DMS53 treated with DMSO at 0.1 percent for 48 hours (cell line): Measurements from ENCODE around the gene DDX50.
"Not testable (repeated sequence)": the region's sequence is repeated elsewhere in the genome, so short reads cannot be mapped to it uniquely, and the experiment has no call there.

ENCODE experiments used
- DNase-seq: peaks from one replicate; lab custom pipeline; 2025; ENCODE audit not compliant: unreplicated experiment; lab: John Stamatoyannopoulos, UW

Gene DDX50

DNA sequence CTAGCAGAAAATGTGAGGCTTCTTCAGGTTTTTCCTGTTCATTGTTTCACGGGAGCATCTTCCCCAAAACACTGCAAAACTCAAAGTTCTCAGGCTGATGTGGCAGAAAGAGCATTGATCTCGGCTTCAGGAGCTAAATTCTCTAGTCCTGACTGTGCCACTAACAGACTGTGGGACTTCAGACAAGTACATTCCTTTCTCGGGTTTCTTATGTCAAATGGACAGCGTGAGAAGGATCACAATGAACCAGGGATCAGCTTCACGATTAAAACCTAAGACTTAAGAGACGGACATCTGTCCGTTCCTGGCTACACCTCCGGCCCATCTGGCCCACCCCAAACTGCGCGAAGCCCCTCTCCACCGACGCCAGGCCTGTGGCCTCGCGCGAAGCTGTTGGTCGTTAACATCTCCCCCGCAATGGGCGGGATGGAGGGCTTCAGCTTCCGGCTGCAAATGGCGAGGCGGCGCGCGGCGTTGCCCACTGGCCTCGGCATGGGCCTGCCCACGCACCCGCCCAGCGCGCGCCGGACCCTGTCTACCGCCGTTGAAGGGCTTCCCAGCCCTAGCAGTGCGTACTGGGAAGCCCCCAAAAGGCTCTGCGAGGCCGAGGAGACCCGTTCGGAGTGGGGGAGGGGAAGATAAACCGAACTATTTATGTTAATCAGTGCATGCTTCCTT is 549 bp upstream of the DDX50 start:
- DNase-seq = peak; percentile 78

- no peak for DNase-seq
These were observed 1.3 kb downstream of the DDX50 start for GRCh38 chr10:68902382-68902781.

DNA sequence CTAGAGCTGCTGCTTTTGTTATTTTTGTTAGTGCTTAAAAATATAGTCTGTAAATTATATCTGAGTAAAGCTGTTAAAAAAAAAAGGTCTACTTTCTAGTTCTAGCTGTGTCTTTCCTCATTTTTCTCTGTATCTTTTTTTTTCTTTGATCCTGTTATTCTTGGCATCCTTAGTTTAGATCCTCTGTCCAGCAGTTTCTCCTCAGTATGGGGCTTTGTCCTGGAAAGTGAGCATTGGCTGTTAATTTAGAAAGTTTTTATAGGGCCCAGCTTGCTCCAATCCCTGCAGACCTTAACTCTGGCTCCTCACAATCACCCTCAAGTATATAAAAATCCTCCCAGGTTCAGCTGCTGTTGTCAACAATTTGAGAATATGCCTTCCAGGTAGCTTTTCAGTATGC is 23.5 kb downstream of the DDX50 start:
- no peak for DNase-seq

GRCh38 chr10:68925489-68925888 is 24.4 kb downstream of the DDX50 start:
- DNase-seq = no peak

GRCh38 chr10:68929157-68929556 is 28.0 kb downstream of the DDX50 start:
- not testable (repeated sequence) for DNase-seq

DNA sequence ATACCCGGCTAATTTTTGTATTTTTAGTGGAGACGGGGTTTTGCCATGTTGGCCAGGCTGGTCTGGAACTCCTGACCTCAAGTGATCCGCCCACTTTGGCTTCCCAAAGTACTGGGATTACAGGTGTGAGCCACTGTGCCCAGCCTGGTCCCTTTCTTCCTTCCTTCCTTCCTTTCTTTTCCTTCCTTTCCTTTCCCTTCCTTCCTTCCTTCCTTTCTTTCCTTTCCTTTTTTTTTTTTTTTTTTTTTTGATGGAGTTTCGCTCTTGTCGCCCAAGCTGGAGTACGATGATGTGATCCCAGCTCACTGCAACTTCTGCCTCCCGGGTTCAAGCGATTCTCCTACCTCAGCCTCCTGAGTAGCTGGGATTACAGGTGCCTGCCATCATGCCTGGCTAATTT is 28.8 kb downstream of the DDX50 start:
- DNase-seq = not testable (repeated sequence)

DNA sequence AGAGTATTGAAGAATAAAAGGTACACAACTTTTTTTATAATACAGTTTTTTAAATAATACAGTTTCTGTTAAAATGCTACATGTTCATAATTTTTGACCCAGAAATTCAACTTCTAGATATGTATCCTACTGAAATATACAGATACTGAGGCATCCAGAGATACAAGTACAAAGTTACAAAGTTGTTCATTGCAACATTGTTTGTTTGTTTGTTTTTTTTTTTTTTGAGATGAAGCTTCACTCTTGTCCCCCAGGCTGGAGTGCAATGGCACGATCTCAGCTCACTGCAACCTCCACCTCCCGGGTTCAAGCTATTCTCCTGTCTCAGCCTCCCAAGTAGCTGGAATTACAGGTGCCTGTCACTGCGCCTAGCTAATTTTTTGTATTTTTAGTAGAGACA is 31.7 kb downstream of the DDX50 start:
- not testable (repeated sequence) for DNase-seq

DNA sequence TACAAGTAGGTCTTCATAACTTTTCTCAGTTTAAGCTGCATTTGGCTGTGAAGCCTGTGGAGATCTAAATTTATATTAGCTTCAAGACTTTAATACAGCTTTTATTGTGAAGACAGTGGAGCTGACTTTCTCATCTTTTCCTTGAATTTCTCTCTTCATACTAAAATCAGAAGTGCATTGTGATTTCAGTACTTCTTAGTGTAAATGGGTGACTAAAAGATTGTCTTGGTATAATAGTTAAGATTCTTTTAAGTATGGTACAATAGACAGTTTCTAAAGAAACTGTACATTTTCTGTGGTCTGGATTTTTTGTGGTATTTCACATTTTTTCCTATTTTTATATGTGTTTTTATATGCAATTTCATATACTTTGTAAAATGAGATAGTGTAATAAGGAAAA is 33.9 kb downstream of the DDX50 start:
- DNase-seq = no peak

DNA sequence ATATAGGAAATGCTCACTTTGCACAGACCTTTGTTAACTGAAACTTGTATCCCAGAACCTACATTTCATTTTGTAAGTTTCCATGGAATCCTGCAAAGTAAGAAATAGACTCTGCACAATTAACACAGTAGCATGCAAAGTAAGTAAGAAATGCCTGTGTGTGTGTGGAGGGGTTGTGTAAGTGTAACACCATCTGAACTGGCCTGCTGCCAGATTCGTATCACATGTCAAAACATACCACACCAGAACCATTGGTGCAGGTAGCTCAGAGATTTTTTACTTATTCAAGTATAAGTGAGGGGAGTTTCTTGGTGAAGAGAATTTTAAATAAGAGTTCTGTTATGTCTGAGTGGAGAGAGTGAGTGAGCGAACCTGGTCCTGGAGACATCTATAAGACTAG is 37.0 kb downstream of the DDX50 start:
- no peak for DNase-seq

DNA sequence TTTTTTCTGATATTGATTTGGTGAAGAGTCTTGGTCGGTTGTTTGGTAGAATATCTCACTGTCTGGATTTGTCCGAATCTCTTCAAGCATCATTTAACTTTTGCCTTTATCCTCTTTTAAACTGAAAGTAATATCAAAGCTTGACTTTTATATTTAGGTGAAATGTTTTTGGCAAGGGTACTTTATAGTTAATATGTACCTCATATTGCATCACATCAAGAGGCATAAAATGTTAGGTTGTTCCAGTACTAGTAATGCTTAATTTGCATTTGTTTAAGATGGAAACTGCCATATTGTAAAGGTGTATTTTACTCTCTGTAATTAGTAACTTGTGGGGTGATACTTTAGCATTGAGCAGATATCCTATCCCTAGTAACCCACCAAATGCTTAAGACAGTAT is 37.8 kb downstream of the DDX50 start:
- DNase-seq = no peak

GRCh38 chr10:68940917-68941316 is 39.8 kb downstream of the DDX50 start:
- DNase-seq = not testable (repeated sequence)

DNA sequence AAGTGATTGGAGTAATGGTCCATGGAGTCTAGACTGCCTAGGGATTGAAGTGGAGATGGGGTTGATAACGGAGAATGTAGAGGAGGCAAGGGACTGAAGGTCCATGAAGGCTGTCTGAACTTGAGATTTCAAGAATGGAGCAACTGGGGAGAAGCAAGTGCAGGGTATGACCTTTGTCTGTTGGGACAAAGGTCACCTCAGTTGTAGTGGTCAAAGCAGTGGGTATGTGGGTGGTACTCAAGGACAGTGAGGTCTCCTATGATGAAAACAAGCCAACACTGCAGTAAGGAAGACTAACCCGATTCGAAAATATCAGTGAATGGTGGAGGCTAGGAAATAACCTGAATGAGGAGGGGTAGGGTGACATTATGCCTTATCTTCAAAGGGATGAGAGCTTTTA is 49.5 kb downstream of the DDX50 start:
- no peak for DNase-seq

DNA sequence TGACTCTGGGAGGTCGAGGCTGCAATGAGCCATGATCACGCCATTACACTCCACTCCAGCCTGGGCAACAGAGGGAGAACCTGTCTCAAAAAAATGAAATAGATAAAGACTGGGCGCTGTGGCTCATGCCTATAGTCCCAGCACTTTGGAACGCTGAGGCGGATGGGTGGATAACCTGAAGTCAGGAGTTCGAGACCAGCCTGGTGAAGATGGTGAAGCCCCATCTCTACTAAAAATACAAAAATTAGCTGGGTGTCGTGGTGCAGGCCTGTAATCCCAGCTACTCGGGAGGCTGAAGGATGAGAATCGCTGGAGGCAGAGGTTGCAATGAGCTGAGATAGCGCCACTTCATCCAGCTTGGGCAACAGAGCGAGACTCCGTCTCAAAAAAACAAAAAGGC is 53.8 kb downstream of the DDX50 start:
- DNase-seq = no peak

DNA sequence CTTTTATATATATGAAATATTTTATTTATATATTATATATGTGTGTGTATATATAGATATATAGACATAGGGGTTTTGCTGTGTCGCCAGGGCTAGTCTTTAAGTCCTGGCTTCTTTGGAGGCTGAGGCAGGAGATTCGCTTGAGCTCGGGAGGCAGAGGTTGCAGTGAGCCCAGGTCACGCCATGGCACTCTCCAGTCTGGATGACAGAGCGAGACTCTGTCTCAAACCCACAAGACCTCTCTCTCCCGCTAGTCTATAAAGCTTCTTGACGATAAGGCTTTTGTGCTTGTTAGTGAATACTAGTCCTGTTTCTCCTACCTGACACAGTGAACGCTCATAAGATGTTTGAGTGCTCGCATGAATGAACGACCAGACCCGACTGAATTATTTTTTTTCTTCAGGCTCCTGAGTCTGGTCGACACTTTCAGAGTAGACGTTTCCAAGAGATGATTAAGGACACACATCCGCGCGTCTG is 54.3 kb downstream of the DDX50 start:
- peak; percentile 77 for DNase-seq

GRCh38 chr10:68955832-68956532 is 54.9 kb downstream of the DDX50 start, which contains the start of gene DDX21:
DDX21 (plus strand) TSS chr10:68956170; CDS start chr10:68956226, 56 bp downstream.
- peak; percentile 93 for DNase-seq

- DNase-seq = no peak
These were observed 56.1 kb downstream of the DDX50 start for GRCh38 chr10:68957284-68957615.

- DNase-seq = no peak
These were observed 56.5 kb downstream of the DDX50 start for GRCh38 chr10:68957654-68958053.

DNA sequence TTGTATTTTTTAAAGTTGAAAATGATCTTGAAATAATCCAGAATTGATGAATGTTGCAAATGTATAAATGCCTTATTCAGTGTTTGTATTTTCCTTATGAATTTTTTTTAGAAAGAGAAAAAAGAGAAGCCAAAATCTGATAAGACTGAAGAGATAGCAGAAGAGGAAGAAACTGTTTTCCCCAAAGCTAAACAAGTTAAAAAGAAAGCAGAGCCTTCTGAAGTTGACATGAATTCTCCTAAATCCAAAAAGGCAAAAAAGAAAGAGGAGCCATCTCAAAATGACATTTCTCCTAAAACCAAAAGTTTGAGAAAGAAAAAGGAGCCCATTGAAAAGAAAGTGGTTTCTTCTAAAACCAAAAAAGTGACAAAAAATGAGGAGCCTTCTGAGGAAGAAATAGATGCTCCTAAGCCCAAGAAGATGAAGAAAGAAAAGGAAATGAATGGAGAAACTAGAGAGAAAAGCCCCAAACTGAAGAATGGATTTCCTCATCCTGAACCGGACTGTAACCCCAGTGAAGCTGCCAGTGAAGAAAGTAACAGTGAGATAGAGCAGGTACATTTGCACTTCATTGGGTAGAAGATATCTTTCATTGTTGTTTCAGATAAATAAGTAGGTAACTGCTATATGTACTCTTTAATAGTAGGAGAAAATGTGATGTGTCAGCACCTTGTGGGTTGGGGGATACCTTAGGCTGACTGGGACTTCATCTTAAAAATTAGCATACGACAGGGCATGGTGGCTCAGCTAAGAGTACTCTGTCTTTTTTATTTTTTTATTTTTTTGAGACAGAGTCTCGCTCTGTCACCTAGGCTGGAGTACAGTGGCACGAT is 58.8 kb downstream of the DDX50 start:
- no peak for DNase-seq

DNA sequence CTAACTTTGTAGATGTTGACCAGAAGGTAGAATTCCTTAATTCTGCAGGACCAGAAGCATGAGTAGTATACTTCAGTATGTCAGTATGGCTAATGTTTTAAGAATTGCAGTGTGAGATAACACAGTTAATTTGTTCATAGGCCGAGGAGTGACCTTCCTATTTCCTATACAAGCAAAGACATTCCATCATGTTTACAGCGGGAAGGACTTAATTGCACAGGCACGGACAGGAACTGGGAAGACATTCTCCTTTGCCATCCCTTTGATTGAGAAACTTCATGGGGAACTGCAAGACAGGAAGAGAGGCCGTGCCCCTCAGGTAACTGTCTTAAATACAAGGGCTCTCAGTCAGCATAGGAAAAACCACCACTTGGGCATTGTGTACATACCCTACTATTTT is 62.0 kb downstream of the DDX50 start:
- DNase-seq = no peak

- DNase-seq = no peak
These were observed 72.9 kb downstream of the DDX50 start for GRCh38 chr10:68973975-68974374.

GRCh38 chr10:68975936-68976473 is 74.9 kb downstream of the DDX50 start:
- not testable (repeated sequence) for DNase-seq
